ENCODE results near the gene PCNX3.

GRCh38 chr11:65569164-65569972, 46.2 kb upstream of the PCNX3 start:
- no peak for TF ChIP-seq POLR2A (IDR thresholded peaks at IDR 0.05)
- TF ChIP-seq CTCF (IDR thresholded peaks at IDR 0.05): no peak
- no peak for TF ChIP-seq POLR2AphosphoS5 (IDR thresholded peaks at IDR 0.05)
